Right lobe of liver (tissue), 6 donors: ENCODE data around the gene RTN4R. TPM values are rescaled to one million over a fixed set of nuclear protein-coding genes. Genes with fewer than 3 reads are reported as not detected.

ENCODE experiments used
- ATAC-seq, 4 donors: fragments of 200-7000 bp; cut with Tn5 transposase; one replicate each; pipeline ENCODE4 v1.9.1; 2020; ENCODE audit warnings: mild to moderate bottlenecking in 4 of 4, moderate library complexity in 4 of 4
- DNase-seq, 3 donors: peaks; one replicate each; pipeline ENCODE4 v3.0.0-alpha.2; 2020
- H3K27ac ChIP-seq, 3 donors: fragments of 200-600 bp; one replicate each; pipeline ENCODE4 v1.8.0; 2022
- H3K27me3 ChIP-seq, 2 donors: fragments of 200-600 bp; one replicate each; pipeline ENCODE4 v1.8.0; 2022
- H3K36me3 ChIP-seq, 4 donors: fragments of 200-600 bp; sonication (generic) in 1 of 4; one replicate each; pipeline versions ENCODE4 v1.5.1 to v1.8.0; 2017 to 2022; ENCODE audit warnings: control low read depth in 1 of 4
- H3K4me1 ChIP-seq, 4 donors: fragments of 200-600 bp; sonication (generic) in 1 of 4; one replicate each; pipeline versions ENCODE4 v1.5.1 to v1.8.0; 2017 to 2022; ENCODE audit warnings: control low read depth in 1 of 4
- H3K4me3 ChIP-seq, 3 donors: fragments of 200-600 bp; one replicate each; pipeline ENCODE4 v1.8.0; 2022
- H3K9me3 ChIP-seq, 4 donors: fragments of 200-600 bp; sonication (generic) in 1 of 4; one replicate each; pipeline versions ENCODE4 v1.5.1 to v1.8.0; 2017 to 2022; ENCODE audit warnings: control low read depth in 1 of 4
- POLR2A ChIP-seq: fragments of 450-650 bp; IDR thresholded peaks from one replicate; pipeline ENCODE4 v1.6.1; 2017; ENCODE audit warnings: antibody characterized with exemption, mild to moderate bottlenecking
- WGBS: methylation state at CpG from one replicate; pipeline ENCODE4 v1.1.6; 2018; ENCODE audit warnings: low coverage, low lambda C conversion rate; ENCODE audit not compliant: insufficient coverage; ENCODE audit errors: missing lambda C conversion rate; 5-methylcytosine and 5-hydroxymethylcytosine counted together
- intact Hi-C, 2 donors: fragments of 100-400 bp; cut with DNase I; formaldehyde crosslinking; loops; one replicate each; pipeline versions ENCODE4 v1.11.2 to v1.14.1; 2022
- total RNA-seq, 6 experiments: library from RNA; depleted of rRNA in 2 of 6; stranded (reverse); fragments of >200 nt in 2 of 6; fragmentation: NEBNext Ultra II Directional in 3 of 6; extraction: Animal tissue kit (Norgen Biotek cat#: 25700) in 3 of 6; gene quantifications; one replicate each; pipeline versions ENCODE4 v1.1.0 to v1.2.4, GENCODE V29; 2016 to 2023
- TF ChIP-seq, protein P1 (sequence below), 4 donors: fragments of 200-600 bp in 3 of 4; fragments of 450-650 bp in 1 of 4; IDR thresholded peaks; one replicate each; pipeline versions ENCODE4 v1.5.1 to v1.8.0; 2016 to 2022; ENCODE audit warnings: antibody characterized with exemption in 4 of 4, mild to moderate bottlenecking in 2 of 4
- donor health status: DM: no; HTN: yes; CAD: no.
- donor health status: DM: no; HTN: no; CAD: no.
- donor health status: DM: no; HTN: no; CAD: no.
- donor health status: DM: no; HTN: yes; CAD: no.
- donor health status: DM: no; HTN: yes; CAD: no.

Gene RTN4R
- total RNA-seq, 6 experiments from 2014 or later = 3.0 to 12.4 (median 8.5) TPM

DNA sequence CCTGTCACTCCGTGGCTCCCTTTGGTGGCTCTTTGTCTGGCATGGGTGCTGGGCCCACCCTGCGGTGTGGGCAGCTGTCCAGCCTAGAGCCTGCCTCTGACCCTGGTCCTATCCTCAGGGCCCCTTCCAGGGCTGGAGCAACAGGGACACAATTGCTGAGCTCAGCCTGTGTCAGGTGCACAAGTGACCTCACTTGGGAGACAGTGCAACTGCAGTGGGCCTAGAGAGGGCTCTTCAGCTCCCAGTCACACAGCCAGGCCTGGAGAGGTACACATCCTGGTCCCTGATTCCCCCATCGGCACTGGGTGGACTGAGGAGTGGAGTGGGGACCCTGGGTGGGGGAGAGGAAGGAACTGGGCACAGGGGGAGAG, 43.9 kb downstream of the RTN4R start:
- peaks cover 0 to 30% (median 14%) of the 10 kb centered on the region in 4 donors for H3K4me1 ChIP-seq
- DNase-seq (no peak), ATAC-seq (no peak)
- no peak for TF ChIP-seq POLR2A
- TF ChIP-seq, protein P1, sequence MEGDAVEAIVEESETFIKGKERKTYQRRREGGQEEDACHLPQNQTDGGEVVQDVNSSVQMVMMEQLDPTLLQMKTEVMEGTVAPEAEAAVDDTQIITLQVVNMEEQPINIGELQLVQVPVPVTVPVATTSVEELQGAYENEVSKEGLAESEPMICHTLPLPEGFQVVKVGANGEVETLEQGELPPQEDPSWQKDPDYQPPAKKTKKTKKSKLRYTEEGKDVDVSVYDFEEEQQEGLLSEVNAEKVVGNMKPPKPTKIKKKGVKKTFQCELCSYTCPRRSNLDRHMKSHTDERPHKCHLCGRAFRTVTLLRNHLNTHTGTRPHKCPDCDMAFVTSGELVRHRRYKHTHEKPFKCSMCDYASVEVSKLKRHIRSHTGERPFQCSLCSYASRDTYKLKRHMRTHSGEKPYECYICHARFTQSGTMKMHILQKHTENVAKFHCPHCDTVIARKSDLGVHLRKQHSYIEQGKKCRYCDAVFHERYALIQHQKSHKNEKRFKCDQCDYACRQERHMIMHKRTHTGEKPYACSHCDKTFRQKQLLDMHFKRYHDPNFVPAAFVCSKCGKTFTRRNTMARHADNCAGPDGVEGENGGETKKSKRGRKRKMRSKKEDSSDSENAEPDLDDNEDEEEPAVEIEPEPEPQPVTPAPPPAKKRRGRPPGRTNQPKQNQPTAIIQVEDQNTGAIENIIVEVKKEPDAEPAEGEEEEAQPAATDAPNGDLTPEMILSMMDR (IDR thresholded peaks at IDR 0.05) = no peak
- intact Hi-C loops = no loop called here
- H3K27me3 ChIP-seq = no peaks in the 10 kb centered on the region
- H3K4me3 ChIP-seq = no peak overlapping the region
- no peaks in the 10 kb centered on the region for H3K36me3 ChIP-seq
- no peak overlapping the region for H3K27ac ChIP-seq
- H3K9me3 ChIP-seq = no peaks in the 10 kb centered on the region
- no CpG with 5 or more reads among the region's 3 CpGs for WGBS

DNA sequence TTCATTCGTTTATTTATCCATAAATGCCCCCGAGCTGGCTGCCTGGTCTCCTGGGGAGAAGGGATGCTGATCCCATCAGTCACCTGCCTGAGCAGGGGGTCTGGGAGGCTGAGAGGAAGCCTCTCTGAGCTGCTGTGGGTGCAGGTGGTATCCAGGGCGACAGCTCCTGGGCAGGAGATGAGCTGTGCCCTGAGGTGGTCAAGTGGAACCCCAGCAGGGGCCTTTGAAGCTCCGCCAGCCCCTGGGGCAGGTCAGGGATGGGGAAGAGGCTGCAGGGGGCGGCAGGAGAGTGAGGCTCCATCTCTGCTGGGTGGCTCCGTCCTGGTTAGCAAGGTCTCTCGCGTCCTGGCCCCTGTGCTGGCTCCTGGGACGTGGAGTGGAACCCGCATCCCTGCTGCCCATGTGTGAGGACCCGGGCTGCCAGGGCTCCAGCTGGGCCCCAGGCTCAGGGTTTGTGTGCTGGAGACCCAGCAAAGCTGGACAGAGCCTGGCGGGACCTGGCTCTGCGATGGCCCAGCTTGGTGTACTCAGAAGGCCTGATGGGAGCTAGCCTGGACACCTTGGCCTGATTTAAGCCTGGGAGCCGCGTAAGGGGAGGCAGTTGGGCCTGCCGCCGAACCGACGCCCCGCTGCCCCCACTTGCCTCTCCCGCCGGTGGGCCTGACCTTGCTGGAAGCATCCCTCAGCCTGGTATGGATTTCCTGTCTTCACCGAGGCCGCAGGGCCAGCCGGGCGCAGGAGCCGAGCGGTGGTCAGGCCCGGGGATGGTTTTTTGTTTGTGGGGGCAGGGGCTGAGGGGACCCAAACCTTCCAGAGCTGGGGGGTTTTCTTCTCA, 44.5 kb downstream of the RTN4R start:
- Histone ChIP-seq H3K27ac (no peak overlapping the region), H3K4me1 (peaks cover 0 to 30% (median 14%) of the 10 kb centered on the region in 4 donors), H3K4me3 (no peak overlapping the region), H3K27me3 (no peaks in the 10 kb centered on the region), H3K9me3 (no peaks in the 10 kb centered on the region), H3K36me3 (no peaks in the 10 kb centered on the region)
- TF ChIP-seq POLR2A = no peak
- TF ChIP-seq, protein P1 (IDR thresholded peaks at IDR 0.05) = no peak
- DNase-seq (no peak), ATAC-seq (no peak)
- intact Hi-C loops = no loop called here
- 70% methylated on average over 2 of the region's 29 CpGs for WGBS

DNA sequence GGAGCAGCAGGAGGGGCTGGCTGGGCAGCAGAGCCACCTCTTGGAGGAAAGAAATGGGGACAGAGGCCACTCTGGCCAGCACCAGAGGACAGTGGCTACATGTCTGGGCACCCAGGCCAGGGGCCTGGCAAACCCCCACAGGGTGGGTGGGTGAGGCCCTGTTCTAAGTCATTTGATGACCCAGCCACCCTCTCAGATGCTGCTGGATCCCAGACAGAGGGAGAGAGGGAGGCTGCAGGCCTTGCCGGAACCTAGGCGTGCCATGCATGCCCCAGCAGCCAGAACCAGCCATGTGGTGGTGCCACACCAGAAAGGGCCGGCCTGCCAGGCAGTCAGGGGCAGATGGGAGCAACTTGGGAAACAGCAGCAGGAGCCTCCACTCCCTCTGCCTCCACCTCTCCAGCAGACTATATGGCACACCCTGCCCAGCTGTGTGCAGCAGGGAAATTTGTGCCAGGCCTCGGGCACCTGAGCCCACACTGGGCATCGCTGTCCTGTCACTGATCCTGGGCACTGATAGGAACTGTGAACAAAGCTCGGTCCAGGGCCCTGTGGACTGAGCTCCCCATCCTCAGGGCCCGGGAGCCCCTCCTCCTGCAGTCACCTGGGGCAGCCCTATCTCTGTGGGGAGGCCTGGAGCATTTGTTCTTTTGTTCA, 45.2 kb downstream of the RTN4R start:
- no peaks in the 10 kb centered on the region for H3K36me3 ChIP-seq
- DNase-seq (no peak), ATAC-seq (peak in 3 of 4 donors; percentile 1 to 16 (median 2))
- no peaks in the 10 kb centered on the region for H3K9me3 ChIP-seq
- no peak overlapping the region for H3K4me3 ChIP-seq
- TF ChIP-seq, protein P1 (IDR thresholded peaks at IDR 0.05) = no peak
- TF ChIP-seq POLR2A = no peak
- intact Hi-C loops = no loop called here
- H3K27ac ChIP-seq = peak overlapping the region in 2 of 3 donors; percentile 60 to 85
- H3K27me3 ChIP-seq = no peaks in the 10 kb centered on the region
- peaks cover 0 to 30% (median 14%) of the 10 kb centered on the region in 4 donors for H3K4me1 ChIP-seq
- WGBS = 64% methylated on average over 3 of the region's 7 CpGs

DNA sequence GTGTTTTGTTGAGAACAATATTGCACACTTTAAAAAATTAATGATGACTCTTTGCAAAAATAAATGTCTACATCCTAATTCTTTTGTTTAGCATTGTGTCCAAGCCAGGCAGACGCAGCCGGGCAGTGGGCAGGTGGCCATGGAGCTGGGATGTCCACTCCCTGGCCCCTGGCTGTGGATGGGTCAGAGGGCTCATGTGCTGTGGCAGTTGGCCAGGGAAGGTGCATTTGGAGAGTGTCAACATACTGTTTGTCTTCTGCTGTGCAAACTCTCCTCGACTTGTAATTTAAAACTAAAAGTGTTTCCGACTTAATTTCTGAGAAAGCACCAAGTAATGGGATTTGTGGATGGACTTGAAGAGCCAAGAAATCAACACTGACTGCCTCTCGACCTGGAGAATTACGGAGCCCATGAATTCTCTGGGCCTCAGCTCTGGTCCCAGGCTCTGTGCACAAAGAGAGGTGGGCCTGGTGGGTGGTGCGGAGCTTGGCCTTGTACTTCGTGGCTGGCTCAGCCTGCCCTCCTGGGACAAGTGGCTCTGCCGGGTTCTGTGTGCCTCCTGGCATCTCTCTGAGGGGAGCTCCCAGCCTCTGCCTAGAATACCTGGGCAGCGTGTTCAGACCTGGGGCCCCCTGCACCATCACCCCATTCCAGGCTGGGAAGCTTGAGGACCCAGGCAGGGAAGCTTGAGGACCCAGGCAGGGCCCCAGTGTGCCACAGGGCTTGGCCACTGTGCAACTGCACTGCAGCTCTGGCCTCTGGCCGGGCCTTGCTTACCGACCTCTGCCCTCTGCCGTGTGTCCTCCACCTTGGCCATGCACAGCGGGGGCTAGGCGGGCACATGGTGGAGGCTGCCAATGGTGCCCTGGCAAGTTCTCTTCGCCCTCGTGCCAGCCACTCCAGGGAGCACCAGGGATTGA, 46.4 kb downstream of the RTN4R start:
- intact Hi-C loops = no loop called here
- Histone ChIP-seq H3K36me3 (no peaks in the 10 kb centered on the region), H3K27me3 (no peaks in the 10 kb centered on the region), H3K4me3 (no peak overlapping the region), H3K9me3 (no peaks in the 10 kb centered on the region), H3K4me1 (peaks cover 0 to 35% (median 14%) of the 10 kb centered on the region in 4 donors), H3K27ac (peak overlapping the region; percentile 29 to 85 (median 76))
- peak; percentile 26 for TF ChIP-seq POLR2A
- TF ChIP-seq, protein P1 (IDR thresholded peaks at IDR 0.05) = no peak
- WGBS = 31% methylated on average over 8 of the region's 17 CpGs
- DNase-seq (peak; percentile 92 to 98 (median 96)), ATAC-seq (peak; percentile 90 to 96 (median 95))
